Mononuclear cell (primary cell): ENCODE results near the gene COPS6. TPM values are rescaled to one million over a fixed set of nuclear protein-coding genes. Genes with fewer than 3 reads are reported as not detected.

Experiments
- H3K27me3 ChIP-seq: 2 replicates; pipeline ENCODE4 v1.6.0; 2011; ENCODE audit warnings: low read length, control low read depth; ENCODE audit not compliant: insufficient read depth
- H3K4me1 ChIP-seq: 2 replicates; pipeline ENCODE4 v1.5.1; 2011; ENCODE audit warnings: mild to moderate bottlenecking, low read length, control low read depth; ENCODE audit not compliant: insufficient read depth
- H3K4me3 ChIP-seq: 2 replicates; pipeline ENCODE4 v1.5.1; 2011; ENCODE audit warnings: mild to moderate bottlenecking, low read length, moderate library complexity
- H3K9me3 ChIP-seq: 2 replicates; pipeline ENCODE4 v1.5.1; 2011; ENCODE audit warnings: low read depth, mild to moderate bottlenecking, control low read depth, low read length
- total RNA-seq: library from RNA; depleted of rRNA; stranded (reverse); fragments of >200 nt; gene quantifications from one replicate; pipeline ENCODE4 v1.2.3, GENCODE V29; 2012

Gene COPS6
- total RNA-seq, 1 donor: 18.4 TPM

GRCh38 chr7:100069991-100070390 lies 18.8 kb upstream of the COPS6 start:
- H3K27me3 ChIP-seq: no peaks in the 10 kb centered on the region
- H3K4me3 ChIP-seq: no peak overlapping the region
- H3K9me3 ChIP-seq: peaks cover 27% of the 10 kb centered on the region
- H3K4me1 ChIP-seq: no peaks in the 10 kb centered on the region

- Histone ChIP-seq H3K9me3 (peaks cover 27% of the 10 kb centered on the region), H3K27me3 (no peaks in the 10 kb centered on the region), H3K4me3 (no peak overlapping the region)
Measured at GRCh38 chr7:100071018-100071723, 17.6 kb upstream of the COPS6 start.

GRCh38 chr7:100072462-100072861 lies 16.3 kb upstream of the COPS6 start:
- Histone ChIP-seq H3K4me1 (no peaks in the 10 kb centered on the region), H3K27me3 (no peaks in the 10 kb centered on the region), H3K4me3 (no peak overlapping the region), H3K9me3 (peaks cover 27% of the 10 kb centered on the region)

More at GRCh38 chr7:100071018-100071723, 17.6 kb upstream of the COPS6 start:
- H3K4me1 ChIP-seq: no peaks in the 10 kb centered on the region

GRCh38 chr7:100074841-100075240 lies 13.9 kb upstream of the COPS6 start:
- Histone ChIP-seq H3K4me1 (peaks cover under 1% of the 10 kb centered on the region), H3K9me3 (peaks cover 27% of the 10 kb centered on the region), H3K4me3 (no peak overlapping the region), H3K27me3 (no peaks in the 10 kb centered on the region)

GRCh38 chr7:100075418-100075817 lies 13.4 kb upstream of the COPS6 start:
- Histone ChIP-seq H3K4me3 (no peak overlapping the region), H3K4me1 (peaks cover 6% of the 10 kb centered on the region), H3K9me3 (peaks cover 25% of the 10 kb centered on the region), H3K27me3 (no peaks in the 10 kb centered on the region)

- Histone ChIP-seq H3K9me3 (peaks cover 8% of the 10 kb centered on the region), H3K4me1 (peaks cover 17% of the 10 kb centered on the region), H3K4me3 (no peak overlapping the region), H3K27me3 (no peaks in the 10 kb centered on the region)
Measured at GRCh38 chr7:100077205-100077604, 11.6 kb upstream of the COPS6 start.

GRCh38 chr7:100079024-100079560 lies 9.7 kb upstream of the COPS6 start:
- H3K9me3 ChIP-seq: no peaks in the 10 kb centered on the region
- H3K4me3 ChIP-seq: no peak overlapping the region
- H3K27me3 ChIP-seq: no peaks in the 10 kb centered on the region
- H3K4me1 ChIP-seq: peaks cover 28% of the 10 kb centered on the region

- Histone ChIP-seq H3K4me3 (peak overlapping the region; percentile 95), H3K4me1 (peaks cover 34% of the 10 kb centered on the region), H3K9me3 (no peaks in the 10 kb centered on the region), H3K27me3 (no peaks in the 10 kb centered on the region)
Measured at GRCh38 chr7:100080907-100081534, 7.7 kb upstream of the COPS6 start.

GRCh38 chr7:100081535-100082102 lies 7.2 kb upstream of the COPS6 start, which contains the start of gene ZNF3:
ZNF3 (minus strand) TSS chr7:100081723; CDS start chr7:100077357, 4,366 bp downstream.
- Histone ChIP-seq H3K4me1 (peaks cover 34% of the 10 kb centered on the region), H3K9me3 (no peaks in the 10 kb centered on the region), H3K4me3 (peak within 1 kb of the TSS; percentile 95), H3K27me3 (no peaks in the 10 kb centered on the region)

GRCh38 chr7:100082978-100083377 lies 5.8 kb upstream of the COPS6 start:
- Histone ChIP-seq H3K9me3 (no peaks in the 10 kb centered on the region), H3K27me3 (no peaks in the 10 kb centered on the region), H3K4me1 (peaks cover 36% of the 10 kb centered on the region), H3K4me3 (no peak overlapping the region)

GRCh38 chr7:100085515-100085914 lies 3.3 kb upstream of the COPS6 start:
- Histone ChIP-seq H3K4me1 (peaks cover 46% of the 10 kb centered on the region), H3K27me3 (no peaks in the 10 kb centered on the region)

GRCh38 chr7:100087055-100087750 lies 1.6 kb upstream of the COPS6 start:
- no peak overlapping the region for H3K4me3 ChIP-seq
- no peaks in the 10 kb centered on the region for H3K9me3 ChIP-seq
- H3K27me3 ChIP-seq: no peaks in the 10 kb centered on the region
- H3K4me1 ChIP-seq: peaks cover 36% of the 10 kb centered on the region

More at GRCh38 chr7:100085515-100085914, 3.3 kb upstream of the COPS6 start:
- H3K9me3 ChIP-seq: no peaks in the 10 kb centered on the region
- no peak overlapping the region for H3K4me3 ChIP-seq

- H3K4me3 ChIP-seq: peak overlapping the region; percentile 86
Measured at GRCh38 chr7:100088095-100088620, 611 bp upstream of the COPS6 start.

GRCh38 chr7:100089458-100090196 lies 858 bp downstream of the COPS6 start:
- Histone ChIP-seq H3K4me1 (peaks cover 25% of the 10 kb centered on the region), H3K9me3 (no peaks in the 10 kb centered on the region), H3K27me3 (no peaks in the 10 kb centered on the region), H3K4me3 (peak overlapping the region; percentile 86)

More at GRCh38 chr7:100088095-100088620, 611 bp upstream of the COPS6 start:
- Histone ChIP-seq H3K27me3 (no peaks in the 10 kb centered on the region), H3K9me3 (no peaks in the 10 kb centered on the region), H3K4me1 (peaks cover 26% of the 10 kb centered on the region)
